ENCODE data around the gene FAM3D. TPM values are rescaled to one million over a fixed set of nuclear protein-coding genes. Genes with fewer than 3 reads are reported as not detected.
"Not testable (repeated sequence)": the region's sequence is repeated elsewhere in the genome, so short reads cannot be mapped to it uniquely, and the experiment has no call there.

The FAM3D gene
- total and polyA plus RNA-seq, 2 donors from 2014 or later, result 0.41 to 0.60 TPM

DNA sequence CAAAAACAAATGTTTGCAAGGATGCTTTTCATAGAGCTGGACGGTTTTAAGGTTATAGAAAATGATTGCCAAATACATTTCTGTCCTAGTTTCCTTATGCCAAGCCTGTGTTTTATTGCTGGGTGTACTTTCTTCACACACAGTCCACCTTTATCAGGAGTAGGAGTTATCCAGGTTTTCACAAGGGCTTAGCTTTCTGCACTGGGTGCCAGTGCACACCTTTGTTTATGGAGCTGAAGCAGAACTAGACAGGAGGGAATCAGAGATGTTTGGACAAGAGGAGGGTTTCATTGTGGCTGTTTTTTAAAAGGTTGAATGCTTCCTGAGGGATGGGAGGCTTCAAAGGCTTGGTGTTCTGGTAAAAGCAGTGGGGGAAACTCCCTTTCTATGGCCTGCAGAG is 29.5 kb upstream of the FAM3D start:
- Histone ChIP-seq H3K4me3 (ENCODE audit: low read length in 3 of 3) (no peak overlapping the region), H3K36me3 (ENCODE audit: control insufficient read depth in 2 of 3, insufficient read depth in 3 of 3, low read length in 3 of 3) (no peaks in the 10 kb centered on the region), H3K27me3 (ENCODE audit: control insufficient read depth, insufficient read depth, low read length) (no peaks in the 10 kb centered on the region), H3K9ac (ENCODE audit: low read length in 3 of 3) (no peak overlapping the region), H3K4me1 (ENCODE audit: control insufficient read depth in 2 of 3, insufficient read depth in 2 of 3, low read depth in 1 of 3, low read length in 3 of 3) (peaks cover 0 to 14% (median 0%) of the 10 kb centered on the region in 3 donors), H3K27ac (ENCODE audit: low read depth in 2 of 2, low read length in 2 of 2) (no peak overlapping the region), H3K9me3 (ENCODE audit: control insufficient read depth in 2 of 3, insufficient read depth in 1 of 3, low read length in 3 of 3) (peaks cover 0 to 2% (median 0%) of the 10 kb centered on the region in 3 donors)
- DNase-seq (no peak), FAIRE-seq (no peak)
- intact Hi-C loops (cut with DNase I), result no loop called here
- TF ChIP-seq, protein P1, sequence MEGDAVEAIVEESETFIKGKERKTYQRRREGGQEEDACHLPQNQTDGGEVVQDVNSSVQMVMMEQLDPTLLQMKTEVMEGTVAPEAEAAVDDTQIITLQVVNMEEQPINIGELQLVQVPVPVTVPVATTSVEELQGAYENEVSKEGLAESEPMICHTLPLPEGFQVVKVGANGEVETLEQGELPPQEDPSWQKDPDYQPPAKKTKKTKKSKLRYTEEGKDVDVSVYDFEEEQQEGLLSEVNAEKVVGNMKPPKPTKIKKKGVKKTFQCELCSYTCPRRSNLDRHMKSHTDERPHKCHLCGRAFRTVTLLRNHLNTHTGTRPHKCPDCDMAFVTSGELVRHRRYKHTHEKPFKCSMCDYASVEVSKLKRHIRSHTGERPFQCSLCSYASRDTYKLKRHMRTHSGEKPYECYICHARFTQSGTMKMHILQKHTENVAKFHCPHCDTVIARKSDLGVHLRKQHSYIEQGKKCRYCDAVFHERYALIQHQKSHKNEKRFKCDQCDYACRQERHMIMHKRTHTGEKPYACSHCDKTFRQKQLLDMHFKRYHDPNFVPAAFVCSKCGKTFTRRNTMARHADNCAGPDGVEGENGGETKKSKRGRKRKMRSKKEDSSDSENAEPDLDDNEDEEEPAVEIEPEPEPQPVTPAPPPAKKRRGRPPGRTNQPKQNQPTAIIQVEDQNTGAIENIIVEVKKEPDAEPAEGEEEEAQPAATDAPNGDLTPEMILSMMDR (IDR thresholded peaks at IDR 0.05; ENCODE audit: borderline replicate concordance, extremely low read depth, insufficient read depth), result no peak

DNA sequence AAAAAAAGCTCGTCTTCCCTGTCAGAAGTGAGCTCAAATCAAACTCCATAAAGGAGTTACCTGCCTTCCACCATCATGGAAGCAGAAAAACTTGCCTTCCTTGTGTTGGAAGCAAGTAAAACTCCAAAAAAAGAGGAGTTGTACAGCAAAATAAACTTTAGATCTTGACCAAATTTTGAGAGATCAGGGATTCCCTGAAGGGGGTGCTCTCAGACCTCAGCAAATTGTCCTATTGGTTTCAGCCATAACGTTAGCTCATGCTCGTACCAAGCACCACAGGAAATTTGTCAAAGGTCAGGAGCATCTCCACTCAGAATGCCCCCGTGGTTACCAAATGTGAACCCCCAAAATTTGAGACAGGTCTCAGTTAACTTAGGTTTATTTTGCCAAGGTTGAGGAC is 28.7 kb upstream of the FAM3D start:
- H3K9me3 ChIP-seq (ENCODE audit: control insufficient read depth in 2 of 3, insufficient read depth in 1 of 3, low read length in 3 of 3); H3K27ac ChIP-seq (ENCODE audit: low read depth in 2 of 2, low read length in 2 of 2); H3K27me3 ChIP-seq (ENCODE audit: control insufficient read depth, insufficient read depth, low read length); H3K9ac ChIP-seq (ENCODE audit: low read length in 3 of 3); FAIRE-seq; DNase-seq; H3K36me3 ChIP-seq (ENCODE audit: control insufficient read depth in 2 of 3, insufficient read depth in 3 of 3, low read length in 3 of 3); intact Hi-C loops (cut with DNase I); H3K4me3 ChIP-seq (ENCODE audit: low read length in 3 of 3): not testable (repeated sequence)
- peaks cover 0 to 14% (median 0%) of the 10 kb centered on the region in 3 donors for H3K4me1 ChIP-seq (ENCODE audit: control insufficient read depth in 2 of 3, insufficient read depth in 2 of 3, low read depth in 1 of 3, low read length in 3 of 3)

DNA sequence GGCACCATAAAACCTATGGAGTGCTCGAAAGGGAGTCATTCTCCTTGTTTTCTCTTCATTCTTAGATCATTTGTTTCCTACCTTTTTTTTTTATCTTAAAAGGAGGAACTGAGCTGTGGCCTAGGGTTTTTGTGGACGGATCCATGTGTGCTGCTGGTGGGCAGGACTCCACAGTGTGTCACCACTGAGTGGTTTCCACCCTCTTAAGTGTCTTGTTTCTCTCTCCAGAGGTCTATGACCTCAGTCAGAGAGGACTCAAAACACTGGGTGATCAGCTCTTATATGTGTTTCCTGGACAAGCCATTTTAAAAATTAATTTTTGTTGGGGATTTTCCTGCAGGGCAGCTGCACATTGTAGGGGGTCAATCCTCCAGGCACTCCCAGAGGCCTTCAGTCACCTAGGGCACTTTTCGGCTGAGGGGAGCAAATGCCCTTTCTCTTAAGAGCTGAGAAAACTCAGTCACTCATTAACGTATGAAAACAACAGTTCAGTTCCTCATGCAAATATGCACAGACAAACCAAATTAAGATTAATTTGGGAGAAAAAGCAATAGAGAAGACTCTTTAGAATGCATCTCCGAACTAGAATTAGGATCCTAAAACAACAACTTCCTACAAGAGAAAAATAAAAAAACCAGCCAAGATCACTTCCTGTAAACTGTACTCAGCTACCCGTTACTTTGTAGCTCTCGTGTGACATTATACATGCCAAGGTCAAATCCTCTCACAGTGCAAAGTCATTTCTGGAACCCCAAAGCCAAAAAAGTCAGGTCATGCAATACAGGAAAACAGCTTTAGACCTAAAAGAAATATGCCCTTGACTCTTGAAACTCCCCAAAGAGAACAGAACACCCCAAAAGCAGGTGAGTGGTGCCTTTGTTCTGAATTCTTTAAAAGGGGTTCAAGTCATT is 27.6 kb upstream of the FAM3D start:
- no peak for FAIRE-seq

DNA sequence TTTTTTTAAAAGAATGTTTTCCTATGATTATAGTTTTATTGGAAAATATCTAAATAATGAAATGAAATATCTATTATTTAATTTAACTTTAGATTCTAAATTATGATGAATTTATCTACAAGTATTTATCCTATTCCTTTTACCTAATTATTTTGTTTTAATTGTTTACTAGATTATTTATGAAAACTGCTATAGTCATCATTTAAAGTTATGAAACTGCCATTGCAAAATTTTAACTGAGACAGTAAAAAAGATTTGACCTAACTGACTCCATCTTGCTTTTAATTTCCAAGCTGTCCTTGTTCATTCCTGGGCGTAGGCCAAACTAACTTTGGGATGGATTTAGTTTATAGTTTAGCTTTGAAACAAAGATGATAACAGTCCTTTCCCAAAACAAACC is 25.9 kb upstream of the FAM3D start:
- H3K4me1 ChIP-seq (ENCODE audit: control insufficient read depth in 2 of 3, insufficient read depth in 2 of 3, low read depth in 1 of 3, low read length in 3 of 3), result peaks cover 0 to 14% (median 0%) of the 10 kb centered on the region in 3 donors
- no peak overlapping the region for H3K4me3 ChIP-seq (ENCODE audit: low read length in 3 of 3)
- FAIRE-seq, result peak; percentile 93
- H3K27ac ChIP-seq (ENCODE audit: low read depth in 2 of 2, low read length in 2 of 2), result no peak overlapping the region
- peaks cover 0 to 2% (median 0%) of the 10 kb centered on the region in 3 donors for H3K9me3 ChIP-seq (ENCODE audit: control insufficient read depth in 2 of 3, insufficient read depth in 1 of 3, low read length in 3 of 3)
- H3K27me3 ChIP-seq (ENCODE audit: control insufficient read depth, insufficient read depth, low read length), result no peaks in the 10 kb centered on the region
- TF ChIP-seq, protein P1 (IDR thresholded peaks at IDR 0.05; ENCODE audit: borderline replicate concordance, extremely low read depth, insufficient read depth), result no peak
- no peak for DNase-seq
- intact Hi-C loops (cut with DNase I), result no loop called here
- no peak overlapping the region for H3K9ac ChIP-seq (ENCODE audit: low read length in 3 of 3)
- H3K36me3 ChIP-seq (ENCODE audit: control insufficient read depth in 2 of 3, insufficient read depth in 3 of 3, low read length in 3 of 3), result no peaks in the 10 kb centered on the region

More for the DNA sequence above, 27.6 kb upstream of the FAM3D start:
- Histone ChIP-seq H3K27ac (ENCODE audit: low read depth in 2 of 2, low read length in 2 of 2) (no peak overlapping the region), H3K4me1 (ENCODE audit: control insufficient read depth in 2 of 3, insufficient read depth in 2 of 3, low read depth in 1 of 3, low read length in 3 of 3) (peaks cover 0 to 14% (median 0%) of the 10 kb centered on the region in 3 donors), H3K36me3 (ENCODE audit: control insufficient read depth in 2 of 3, insufficient read depth in 3 of 3, low read length in 3 of 3) (no peaks in the 10 kb centered on the region), H3K4me3 (ENCODE audit: low read length in 3 of 3) (no peak overlapping the region), H3K9me3 (ENCODE audit: control insufficient read depth in 2 of 3, insufficient read depth in 1 of 3, low read length in 3 of 3) (peaks cover 0 to 2% (median 0%) of the 10 kb centered on the region in 3 donors), H3K9ac (ENCODE audit: low read length in 3 of 3) (no peak overlapping the region), H3K27me3 (ENCODE audit: control insufficient read depth, insufficient read depth, low read length) (no peaks in the 10 kb centered on the region)
- intact Hi-C loops (cut with DNase I), result no loop called here
- no peak for DNase-seq
- TF ChIP-seq, protein P1 (IDR thresholded peaks at IDR 0.05; ENCODE audit: borderline replicate concordance, extremely low read depth, insufficient read depth), result no peak
